ENCODE data around the gene AQP6.
"Not testable (repeated sequence)": the region's sequence is repeated elsewhere in the genome, so short reads cannot be mapped to it uniquely, and the experiment has no call there.

AQP6 gene

GRCh38 chr12:49984476-49985359, 12.0 kb downstream of the AQP6 start:
- no peak for DNase-seq (ENCODE audit: low spot score)
- no peak for TF ChIP-seq CTCF (IDR thresholded peaks at IDR 0.05; ENCODE audit: extremely low read depth, missing control alignments)

GRCh38 chr12:49985981-49986380, 13.2 kb downstream of the AQP6 start:
- no peak for DNase-seq (ENCODE audit: low spot score)
- TF ChIP-seq CTCF (IDR thresholded peaks at IDR 0.05; ENCODE audit: extremely low read depth, missing control alignments): no peak

GRCh38 chr12:49986476-49986875, 13.7 kb downstream of the AQP6 start:
- DNase-seq (ENCODE audit: low spot score): not testable (repeated sequence)

GRCh38 chr12:49987625-49988303, 15.0 kb downstream of the AQP6 start:
- DNase-seq (ENCODE audit: low spot score): no peak
- TF ChIP-seq CTCF (IDR thresholded peaks at IDR 0.05; ENCODE audit: extremely low read depth, missing control alignments): no peak

GRCh38 chr12:49989400-49989799, 16.7 kb downstream of the AQP6 start:
- DNase-seq (ENCODE audit: low spot score): not testable (repeated sequence)

GRCh38 chr12:49990273-49990672, 17.5 kb downstream of the AQP6 start:
- DNase-seq (ENCODE audit: low spot score): no peak
- no peak for TF ChIP-seq CTCF (IDR thresholded peaks at IDR 0.05; ENCODE audit: extremely low read depth, missing control alignments)

DNA sequence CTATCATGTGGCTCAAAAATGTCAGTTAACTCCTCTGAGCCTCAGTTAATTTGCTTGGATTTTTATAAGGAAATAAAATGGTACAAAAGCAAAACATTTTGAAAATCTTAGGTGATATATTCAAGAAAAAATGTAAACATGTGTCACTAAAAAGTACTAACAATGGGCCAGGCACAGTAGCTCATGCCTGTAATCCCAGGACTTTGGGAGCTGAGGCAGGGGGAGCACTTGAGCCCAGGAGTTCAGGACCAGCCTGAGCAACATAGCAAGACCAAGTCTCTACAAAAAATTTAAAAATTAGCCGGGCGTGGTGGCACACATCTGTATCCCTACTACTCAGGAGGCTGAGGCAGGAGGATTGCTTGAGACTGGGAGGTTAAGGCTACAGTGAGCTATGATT, 25.7 kb downstream of the AQP6 start:
- no peak for DNase-seq (ENCODE audit: low spot score)
- TF ChIP-seq CTCF (IDR thresholded peaks at IDR 0.05; ENCODE audit: extremely low read depth, missing control alignments): no peak

GRCh38 chr12:50003595-50003994, 30.8 kb downstream of the AQP6 start:
- TF ChIP-seq CTCF (IDR thresholded peaks at IDR 0.05; ENCODE audit: extremely low read depth, missing control alignments): no peak
- no peak for DNase-seq (ENCODE audit: low spot score)
